ENCODE measurements around the gene SF3B5.

GRCh38 chr6:144093658-144094057 lies 1.7 kb downstream of the SF3B5 start:
- no peak for TF ChIP-seq GATA2 (IDR thresholded peaks at IDR 0.05; ENCODE audit: low read depth, low read length)
- no peak for TF ChIP-seq GATA3 (IDR thresholded peaks at IDR 0.05; ENCODE audit: low read depth, low read length)
